ENCODE results near the gene DNM1L. TPM values are rescaled to one million over a fixed set of nuclear protein-coding genes. Genes with fewer than 3 reads are reported as not detected.

DNM1L gene
- total and polyA plus RNA-seq, 2 of the 4 experiments (the other 2 are of a cell fraction) = 44.8 to 70.1 TPM

DNA sequence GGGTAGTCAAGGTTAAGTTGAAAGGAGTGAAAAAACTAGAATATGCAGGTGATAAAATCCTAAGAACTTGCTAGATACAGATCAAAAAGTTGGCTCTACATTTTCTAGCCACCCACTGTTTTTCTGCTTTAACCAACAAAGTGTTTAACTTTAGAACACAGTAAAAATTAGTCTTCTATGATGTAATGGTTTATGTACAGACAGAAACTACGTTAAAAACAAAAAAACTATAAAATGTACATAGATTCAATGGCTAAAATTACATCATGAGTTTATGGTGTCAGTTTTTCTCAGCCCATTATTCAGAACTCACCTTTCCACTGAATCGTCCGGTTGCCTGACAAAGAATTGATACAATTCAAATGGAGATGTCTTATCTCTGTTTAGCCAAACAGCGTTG is 74.5 kb downstream of the DNM1L start:
- Histone ChIP-seq H4K20me1 (ENCODE audit: insufficient read depth, low read length) (no peaks in the 10 kb centered on the region; the same call in 1 of the 2 replicates), H2AK9ac (replicated peaks; ENCODE audit: low read depth, low read length, poor library complexity) (no peak overlapping the region), H3K4me3 (ENCODE audit: insufficient read depth, low read depth, low read length) (no peak overlapping the region), H3K27me3 (ENCODE audit: control insufficient read depth, insufficient read depth, low read length) (no peaks in the 10 kb centered on the region), H2AK5ac (ENCODE audit: low read depth, low read length) (no peak overlapping the region), H3K23ac (ENCODE audit: low read depth, low read length) (0 out of 2 replicates have a peak overlapping the region, but pooled peaks have one; percentile 33), H2BK120ac (ENCODE audit: low read depth, low read length) (no peak overlapping the region), H3K36me3 (ENCODE audit: control insufficient read depth, insufficient read depth, low read length) (peaks cover 19% of the 10 kb centered on the region), H3K9ac (ENCODE audit: low read depth, low read length) (no peak overlapping the region; the same call in 1 of the 2 replicates), H2BK20ac (ENCODE audit: low read depth, low read length) (no peak overlapping the region), H3K18ac (ENCODE audit: low read depth, low read length) (no peak overlapping the region), H3K79me1 (ENCODE audit: low read depth in 1 of 2, low read length in 2 of 2) (peaks cover 8 to 24% of the 10 kb centered on the region in 2 experiments), H3K4me1 (ENCODE audit: control insufficient read depth, insufficient read depth, low read length) (peaks cover 5% of the 10 kb centered on the region; the same call in 1 of the 2 replicates), H4K5ac (ENCODE audit: low read depth, low read length) (no peak overlapping the region), H2AFZ (replicated peaks; ENCODE audit: low read length, poor library complexity) (no peak overlapping the region), H3K27ac (ENCODE audit: insufficient read depth, low read length) (no peak overlapping the region), H2BK5ac (ENCODE audit: low read depth, low read length, poor library complexity, severe bottlenecking) (no peak overlapping the region), H3K56ac (ENCODE audit: extremely low read depth, insufficient read depth, low read length) (no peak overlapping the region), H4K91ac (ENCODE audit: insufficient read depth, low read depth, low read length) (no peak overlapping the region), H3K9me3 (ENCODE audit: control insufficient read depth, insufficient read depth, low read length) (no peaks in the 10 kb centered on the region), H2BK15ac (ENCODE audit: low read depth, low read length) (no peak overlapping the region), H3K14ac (replicated peaks; ENCODE audit: low read depth, low read length) (no peak overlapping the region), H3K4ac (ENCODE audit: low read depth, low read length) (no peak overlapping the region), H4K8ac (ENCODE audit: low read depth in 2 of 2, low read length in 2 of 2) (no peak overlapping the region), H3K9me1 (ENCODE audit: insufficient read depth, low read length) (no peaks in the 10 kb centered on the region), H3K4me2 (ENCODE audit: low read depth, low read length) (peak overlapping the region; percentile 34; the same call in 1 of the 2 replicates)
- in situ Hi-C loops (cut with MboI; ENCODE audit: low sequenced_read_pairs) (no loop called here), intact Hi-C loops (cut with micrococcal nuclease) (loop anchor here (10.0 kb wide), 1 partner anchor 1099 kb away; the partner anchor contains the start of gene ETFBKMT), dilution Hi-C loops (cut with HindIII; ENCODE audit: low sequenced_read_pairs, unreplicated experiment) (no loop called here)
- no TSS peak for BruUV-seq (replicated peaks)
- no peak for ATAC-seq (ENCODE audit: low read depth)
- WGBS, 2 experiments (ENCODE audit: extremely low coverage in 2 of 2, insufficient read length in 1 of 2) = 80% methylated on average over 2 of the region's 4 CpGs; no CpG with 5 or more reads in 1 of the 2 experiments
- no peak for DNase-seq
- ChIA-PET POLR2A (ENCODE audit: unreplicated experiment) (no interaction called here), CTCF (no interaction called here)
- TF ChIP-seq SMC3 (IDR thresholded peaks at IDR 0.05; ENCODE audit: low read depth, low read length) = no peak
- no peak for TF ChIP-seq FOS (IDR thresholded peaks at IDR 0.05; ENCODE audit: low read depth, low read length)
- TF ChIP-seq, protein P1, sequence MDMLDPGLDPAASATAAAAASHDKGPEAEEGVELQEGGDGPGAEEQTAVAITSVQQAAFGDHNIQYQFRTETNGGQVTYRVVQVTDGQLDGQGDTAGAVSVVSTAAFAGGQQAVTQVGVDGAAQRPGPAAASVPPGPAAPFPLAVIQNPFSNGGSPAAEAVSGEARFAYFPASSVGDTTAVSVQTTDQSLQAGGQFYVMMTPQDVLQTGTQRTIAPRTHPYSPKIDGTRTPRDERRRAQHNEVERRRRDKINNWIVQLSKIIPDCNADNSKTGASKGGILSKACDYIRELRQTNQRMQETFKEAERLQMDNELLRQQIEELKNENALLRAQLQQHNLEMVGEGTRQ (IDR thresholded peaks at IDR 0.05; ENCODE audit: low read depth, low read length) = no peak
- no peak for TF ChIP-seq RAD21 (IDR thresholded peaks at IDR 0.05; ENCODE audit: low read length)
- TF ChIP-seq RFX5 (IDR thresholded peaks at IDR 0.05; ENCODE audit: low read depth, low read length) = no peak
- no peak for TF ChIP-seq RCOR1 (IDR thresholded peaks at IDR 0.05; ENCODE audit: insufficient replicate concordance, low read length)
- TF ChIP-seq NFE2L2 (IDR thresholded peaks at IDR 0.05; ENCODE audit: low read depth, low read length) = no peak
- no peak for TF ChIP-seq MAFK (IDR thresholded peaks at IDR 0.05; ENCODE audit: low read depth, low read length)
- no peak for TF ChIP-seq BHLHE40 (IDR thresholded peaks at IDR 0.05; ENCODE audit: low read depth, low read length)
- TF ChIP-seq, protein P2, sequence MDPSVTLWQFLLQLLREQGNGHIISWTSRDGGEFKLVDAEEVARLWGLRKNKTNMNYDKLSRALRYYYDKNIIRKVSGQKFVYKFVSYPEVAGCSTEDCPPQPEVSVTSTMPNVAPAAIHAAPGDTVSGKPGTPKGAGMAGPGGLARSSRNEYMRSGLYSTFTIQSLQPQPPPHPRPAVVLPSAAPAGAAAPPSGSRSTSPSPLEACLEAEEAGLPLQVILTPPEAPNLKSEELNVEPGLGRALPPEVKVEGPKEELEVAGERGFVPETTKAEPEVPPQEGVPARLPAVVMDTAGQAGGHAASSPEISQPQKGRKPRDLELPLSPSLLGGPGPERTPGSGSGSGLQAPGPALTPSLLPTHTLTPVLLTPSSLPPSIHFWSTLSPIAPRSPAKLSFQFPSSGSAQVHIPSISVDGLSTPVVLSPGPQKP (IDR thresholded peaks at IDR 0.05; ENCODE audit: borderline replicate concordance, low read depth, low read length) = no peak
- no peak for TF ChIP-seq MAZ (IDR thresholded peaks at IDR 0.05; ENCODE audit: borderline replicate concordance, low read depth, low read length)
- TF ChIP-seq CHD1 (IDR thresholded peaks at IDR 0.05; ENCODE audit: low read depth, low read length) = no peak
- TF ChIP-seq POLR2A (IDR thresholded peaks at IDR 0.05; ENCODE audit: low read depth, low read length) = no peak
- TF ChIP-seq, protein P3, sequence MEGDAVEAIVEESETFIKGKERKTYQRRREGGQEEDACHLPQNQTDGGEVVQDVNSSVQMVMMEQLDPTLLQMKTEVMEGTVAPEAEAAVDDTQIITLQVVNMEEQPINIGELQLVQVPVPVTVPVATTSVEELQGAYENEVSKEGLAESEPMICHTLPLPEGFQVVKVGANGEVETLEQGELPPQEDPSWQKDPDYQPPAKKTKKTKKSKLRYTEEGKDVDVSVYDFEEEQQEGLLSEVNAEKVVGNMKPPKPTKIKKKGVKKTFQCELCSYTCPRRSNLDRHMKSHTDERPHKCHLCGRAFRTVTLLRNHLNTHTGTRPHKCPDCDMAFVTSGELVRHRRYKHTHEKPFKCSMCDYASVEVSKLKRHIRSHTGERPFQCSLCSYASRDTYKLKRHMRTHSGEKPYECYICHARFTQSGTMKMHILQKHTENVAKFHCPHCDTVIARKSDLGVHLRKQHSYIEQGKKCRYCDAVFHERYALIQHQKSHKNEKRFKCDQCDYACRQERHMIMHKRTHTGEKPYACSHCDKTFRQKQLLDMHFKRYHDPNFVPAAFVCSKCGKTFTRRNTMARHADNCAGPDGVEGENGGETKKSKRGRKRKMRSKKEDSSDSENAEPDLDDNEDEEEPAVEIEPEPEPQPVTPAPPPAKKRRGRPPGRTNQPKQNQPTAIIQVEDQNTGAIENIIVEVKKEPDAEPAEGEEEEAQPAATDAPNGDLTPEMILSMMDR (conservative IDR thresholded peaks at IDR 0.05; ENCODE audit: low read depth, low read length) = no peak
- no peak for TF ChIP-seq CEBPB (IDR thresholded peaks at IDR 0.05; ENCODE audit: low read depth, low read length)
- no peak for TF ChIP-seq MXI1 (IDR thresholded peaks at IDR 0.05; ENCODE audit: borderline replicate concordance, low read depth, low read length)
